HG03439 (cell line): Measurements from ENCODE around the gene TLDC2.

Source experiments
- ATAC-seq: cut with Tn5 transposase; IDR thresholded peaks from one replicate; pipeline ENCODE4 v1.9.1; 2021; ENCODE audit warnings: mild to moderate bottlenecking, moderate library complexity; ENCODE audit not compliant: unreplicated experiment

TLDC2 gene

GRCh38 chr20:36849333-36850065 is 26.4 kb upstream of the TLDC2 start:
- ATAC-seq = no peak

GRCh38 chr20:36850759-36851158 is 25.2 kb upstream of the TLDC2 start:
- no peak for ATAC-seq

GRCh38 chr20:36851490-36851889 is 24.4 kb upstream of the TLDC2 start:
- no peak for ATAC-seq

GRCh38 chr20:36852187-36852586 is 23.8 kb upstream of the TLDC2 start:
- no peak for ATAC-seq

- no peak for ATAC-seq
Measured at GRCh38 chr20:36854348-36855240, 21.3 kb upstream of the TLDC2 start.

- no peak for ATAC-seq
Measured at GRCh38 chr20:36855241-36855657, 20.7 kb upstream of the TLDC2 start.

- no peak for ATAC-seq
Measured at GRCh38 chr20:36856195-36856594, 19.7 kb upstream of the TLDC2 start.

GRCh38 chr20:36856691-36857635 is 19.0 kb upstream of the TLDC2 start:
- ATAC-seq = no peak

- no peak for ATAC-seq
Measured at GRCh38 chr20:36859282-36859555, 16.7 kb upstream of the TLDC2 start.

- ATAC-seq = no peak
Measured at GRCh38 chr20:36859700-36860330, 16.1 kb upstream of the TLDC2 start.

- ATAC-seq = no peak
Measured at GRCh38 chr20:36860339-36860738, 15.6 kb upstream of the TLDC2 start.

- no peak for ATAC-seq
Measured at GRCh38 chr20:36860811-36861624, 14.9 kb upstream of the TLDC2 start.

- ATAC-seq = no peak
Measured at GRCh38 chr20:36861625-36861874, 14.4 kb upstream of the TLDC2 start.

GRCh38 chr20:36861875-36862801 is 13.8 kb upstream of the TLDC2 start:
- no peak for ATAC-seq

- ATAC-seq = peak; percentile 25
Measured at GRCh38 chr20:36862857-36863668, 12.9 kb upstream of the TLDC2 start.

- no peak for ATAC-seq
Measured at GRCh38 chr20:36865076-36865860, 10.7 kb upstream of the TLDC2 start.

- ATAC-seq = no peak
Measured at GRCh38 chr20:36865861-36866149, 10.1 kb upstream of the TLDC2 start.

GRCh38 chr20:36866164-36866563 is 9.8 kb upstream of the TLDC2 start:
- ATAC-seq = no peak
